ENCODE data around the gene MBOAT1. TPM values are rescaled to one million over a fixed set of nuclear protein-coding genes. Genes with fewer than 3 reads are reported as not detected.

The MBOAT1 gene
- total RNA-seq, 1 experiment from 2014 or later = 6.3 TPM

GRCh38 chr6:20175810-20176410, 36.4 kb downstream of the MBOAT1 start:
- Histone ChIP-seq H3K4me1 (ENCODE audit: insufficient read depth, low read length, poor library complexity, severe bottlenecking) (no peaks in the 10 kb centered on the region), H3K27ac (ENCODE audit: low read depth, low read length, poor library complexity, severe bottlenecking) (no peak overlapping the region), H3K9me3 (ENCODE audit: low read depth, low read length, poor library complexity, severe bottlenecking) (no peaks in the 10 kb centered on the region), H3K27me3 (replicated peaks; ENCODE audit: insufficient read depth, low read depth, low read length, poor library complexity) (no peaks in the 10 kb centered on the region), H3K36me3 (ENCODE audit: insufficient read depth, low read length, poor library complexity, severe bottlenecking) (no peaks in the 10 kb centered on the region), H3K4me3 (ENCODE audit: low read depth, low read length, poor library complexity, severe bottlenecking) (no peak overlapping the region)
- intact Hi-C loops (cut with micrococcal nuclease; ENCODE audit: unreplicated experiment) = no loop called here
- POLR2A ChIA-PET (ENCODE audit: low non-redundant PET) = no interaction called here
- BruUV-seq (replicated peaks) = no TSS peak
- no peak for DNase-seq (ENCODE audit: low spot score)
- CTCF ChIA-PET = no interaction called here
- TF ChIP-seq EZH2 (IDR thresholded peaks at IDR 0.05; ENCODE audit: borderline replicate concordance, low read depth, low read length, poor library complexity, severe bottlenecking) = no peak
- TF ChIP-seq CTCF (conservative IDR thresholded peaks at IDR 0.05; ENCODE audit: low read depth, low read length) = no peak

- ChIA-PET CTCF (no interaction called here), POLR2A (ENCODE audit: low non-redundant PET) (interaction anchor here (0.7 kb wide), 1 partner anchor 8 kb away, joined by 3 read pairs; no protein-coding TSS in a partner anchor)
- no TSS peak for BruUV-seq (replicated peaks)
- Histone ChIP-seq H3K4me1 (ENCODE audit: insufficient read depth, low read length, poor library complexity, severe bottlenecking) (no peaks in the 10 kb centered on the region), H3K4me3 (ENCODE audit: low read depth, low read length, poor library complexity, severe bottlenecking) (no peak overlapping the region), H3K9me3 (ENCODE audit: low read depth, low read length, poor library complexity, severe bottlenecking) (no peaks in the 10 kb centered on the region), H3K27ac (ENCODE audit: low read depth, low read length, poor library complexity, severe bottlenecking) (no peak overlapping the region), H3K27me3 (replicated peaks; ENCODE audit: insufficient read depth, low read depth, low read length, poor library complexity) (no peaks in the 10 kb centered on the region), H3K36me3 (ENCODE audit: insufficient read depth, low read length, poor library complexity, severe bottlenecking) (no peaks in the 10 kb centered on the region)
- intact Hi-C loops (cut with micrococcal nuclease; ENCODE audit: unreplicated experiment) = no loop called here
- DNase-seq (ENCODE audit: low spot score) = no peak
- TF ChIP-seq EZH2 (IDR thresholded peaks at IDR 0.05; ENCODE audit: borderline replicate concordance, low read depth, low read length, poor library complexity, severe bottlenecking) (no peak), CTCF (conservative IDR thresholded peaks at IDR 0.05; ENCODE audit: low read depth, low read length) (no peak)
These were observed 38.2 kb downstream of the MBOAT1 start for GRCh38 chr6:20173833-20174792.

GRCh38 chr6:20172842-20173456, 39.3 kb downstream of the MBOAT1 start:
- H3K27me3 ChIP-seq (replicated peaks; ENCODE audit: insufficient read depth, low read depth, low read length, poor library complexity) = no peaks in the 10 kb centered on the region
- no peak for DNase-seq (ENCODE audit: low spot score)
- H3K4me1 ChIP-seq (ENCODE audit: insufficient read depth, low read length, poor library complexity, severe bottlenecking) = no peaks in the 10 kb centered on the region
- ChIA-PET CTCF (no interaction called here), POLR2A (ENCODE audit: low non-redundant PET) (no interaction called here)
- no peaks in the 10 kb centered on the region for H3K36me3 ChIP-seq (ENCODE audit: insufficient read depth, low read length, poor library complexity, severe bottlenecking)
- TF ChIP-seq EZH2 (IDR thresholded peaks at IDR 0.05; ENCODE audit: borderline replicate concordance, low read depth, low read length, poor library complexity, severe bottlenecking) (no peak), CTCF (conservative IDR thresholded peaks at IDR 0.05; ENCODE audit: low read depth, low read length) (no peak)
- intact Hi-C loops (cut with micrococcal nuclease; ENCODE audit: unreplicated experiment) = no loop called here
- H3K9me3 ChIP-seq (ENCODE audit: low read depth, low read length, poor library complexity, severe bottlenecking) = no peaks in the 10 kb centered on the region
- no peak overlapping the region for H3K27ac ChIP-seq (ENCODE audit: low read depth, low read length, poor library complexity, severe bottlenecking)
- no TSS peak for BruUV-seq (replicated peaks)
- no peak overlapping the region for H3K4me3 ChIP-seq (ENCODE audit: low read depth, low read length, poor library complexity, severe bottlenecking)

All from A673 (cell line).